GM12801 (cell line): ENCODE results near the gene LUZP1.

ENCODE experiments used
- CTCF ChIP-seq: IDR thresholded peaks from one replicate; pipeline ENCODE4 v1.5.1; 2011; ENCODE audit warnings: control low read depth; ENCODE audit not compliant: insufficient read length; ENCODE audit errors: extremely low read depth

LUZP1 gene

GRCh38 chr1:23124259-23125026, 44.2 kb downstream of the LUZP1 start:
- TF ChIP-seq CTCF, result no peak

- no peak for TF ChIP-seq CTCF
These were observed 45.1 kb downstream of the LUZP1 start for GRCh38 chr1:23123528-23123927.

- no peak for TF ChIP-seq CTCF
These were observed 45.9 kb downstream of the LUZP1 start for GRCh38 chr1:23122796-23123195.

- TF ChIP-seq CTCF, result no peak
These were observed 46.5 kb downstream of the LUZP1 start for GRCh38 chr1:23122023-23122748.

- TF ChIP-seq CTCF, result no peak
These were observed 48.3 kb downstream of the LUZP1 start for GRCh38 chr1:23120383-23120782.

- no peak for TF ChIP-seq CTCF
These were observed 49.5 kb downstream of the LUZP1 start for GRCh38 chr1:23118957-23119792.

- no peak for TF ChIP-seq CTCF
These were observed 50.2 kb downstream of the LUZP1 start for GRCh38 chr1:23118407-23118806.
